ENCODE measurements around the gene AHCYL2.

The AHCYL2 gene

GRCh38 chr7:129417073-129417472, 192.2 kb downstream of the AHCYL2 start:
- TF ChIP-seq CTCF (IDR thresholded peaks at IDR 0.05; ENCODE audit: low read depth, low read length, missing control alignments) = no peak
- no peak for DNase-seq (ENCODE audit: extremely low read depth, low read depth)
- no peak overlapping the region for H3K4me3 ChIP-seq (replicated peaks; ENCODE audit: low read depth, low read length)

GRCh38 chr7:129421717-129422250, 197.0 kb downstream of the AHCYL2 start:
- no peak for TF ChIP-seq CTCF (IDR thresholded peaks at IDR 0.05; ENCODE audit: low read depth, low read length, missing control alignments)
- H3K4me3 ChIP-seq (replicated peaks; ENCODE audit: low read depth, low read length) = no peak overlapping the region
- DNase-seq (ENCODE audit: extremely low read depth, low read depth) = no peak

GRCh38 chr7:129422727-129423126, 197.9 kb downstream of the AHCYL2 start:
- TF ChIP-seq CTCF (IDR thresholded peaks at IDR 0.05; ENCODE audit: low read depth, low read length, missing control alignments) = no peak

GRCh38 chr7:129423700-129424410, 199.0 kb downstream of the AHCYL2 start:
- TF ChIP-seq CTCF (IDR thresholded peaks at IDR 0.05; ENCODE audit: low read depth, low read length, missing control alignments) = no peak
- DNase-seq (ENCODE audit: extremely low read depth, low read depth) = no peak
- H3K4me3 ChIP-seq (replicated peaks; ENCODE audit: low read depth, low read length) = no peak overlapping the region

More at GRCh38 chr7:129422727-129423126, 197.9 kb downstream of the AHCYL2 start:
- H3K4me3 ChIP-seq (replicated peaks; ENCODE audit: low read depth, low read length) = no peak overlapping the region
- no peak for DNase-seq (ENCODE audit: extremely low read depth, low read depth)

- DNase-seq (ENCODE audit: extremely low read depth, low read depth) = no peak
- no peak for TF ChIP-seq CTCF (IDR thresholded peaks at IDR 0.05; ENCODE audit: low read depth, low read length, missing control alignments)
- H3K4me3 ChIP-seq (replicated peaks; ENCODE audit: low read depth, low read length) = no peak overlapping the region
Observed at GRCh38 chr7:129426482-129426881, 201.7 kb downstream of the AHCYL2 start.

GRCh38 chr7:129427526-129428045, 202.8 kb downstream of the AHCYL2 start:
- TF ChIP-seq CTCF (IDR thresholded peaks at IDR 0.05; ENCODE audit: low read depth, low read length, missing control alignments) = no peak
- H3K4me3 ChIP-seq (replicated peaks; ENCODE audit: low read depth, low read length) = no peak overlapping the region
- no peak for DNase-seq (ENCODE audit: extremely low read depth, low read depth)

Measured in HFF-Myc (cell line).